ENCODE results near the gene CYB561. TPM values are rescaled to one million over a fixed set of nuclear protein-coding genes. Genes with fewer than 3 reads are reported as not detected.

The CYB561 gene
- total RNA-seq, 1 donor from 2014 or later = 16.0 TPM

GRCh38 chr17:63399316-63399715 lies 46.8 kb downstream of the CYB561 start:
- no peak overlapping the region for H3K4me3 ChIP-seq (ENCODE audit: low read depth, low read length)
- no peak for TF ChIP-seq CTCF (conservative IDR thresholded peaks at IDR 0.05; ENCODE audit: low read depth, low read length)
- no peak for DNase-seq (ENCODE audit: low read depth)

- TF ChIP-seq CTCF (conservative IDR thresholded peaks at IDR 0.05; ENCODE audit: low read depth, low read length) = no peak
Measured at GRCh38 chr17:63398680-63399079, 47.4 kb downstream of the CYB561 start.

GRCh38 chr17:63395075-63395805 lies 50.9 kb downstream of the CYB561 start:
- no peak for DNase-seq (ENCODE audit: low read depth)
- H3K4me3 ChIP-seq (ENCODE audit: low read depth, low read length) = no peak overlapping the region
- no peak for TF ChIP-seq CTCF (conservative IDR thresholded peaks at IDR 0.05; ENCODE audit: low read depth, low read length)

More at GRCh38 chr17:63398680-63399079, 47.4 kb downstream of the CYB561 start:
- DNase-seq (ENCODE audit: low read depth) = no peak
- no peak overlapping the region for H3K4me3 ChIP-seq (ENCODE audit: low read depth, low read length)

GRCh38 chr17:63390090-63390489 lies 56.0 kb downstream of the CYB561 start:
- no peak for TF ChIP-seq CTCF (conservative IDR thresholded peaks at IDR 0.05; ENCODE audit: low read depth, low read length)
- H3K4me3 ChIP-seq (ENCODE audit: low read depth, low read length) = no peak overlapping the region
- no peak for DNase-seq (ENCODE audit: low read depth)

GRCh38 chr17:63387656-63388340 lies 58.3 kb downstream of the CYB561 start:
- H3K4me3 ChIP-seq (ENCODE audit: low read depth, low read length) = no peak overlapping the region
- no peak for DNase-seq (ENCODE audit: low read depth)

GRCh38 chr17:63382826-63383225 lies 63.3 kb downstream of the CYB561 start:
- no peak for DNase-seq (ENCODE audit: low read depth)
- TF ChIP-seq CTCF (conservative IDR thresholded peaks at IDR 0.05; ENCODE audit: low read depth, low read length) = no peak
- H3K4me3 ChIP-seq (ENCODE audit: low read depth, low read length) = no peak overlapping the region

More at GRCh38 chr17:63387656-63388340, 58.3 kb downstream of the CYB561 start:
- TF ChIP-seq CTCF (conservative IDR thresholded peaks at IDR 0.05; ENCODE audit: low read depth, low read length) = no peak

Other genes with a start within 250 kb of the CYB561 start
- 0.07 and 1.3 TPM in 2 replicates for gene ACE, start 30.8 kb upstream of the CYB561 start, total RNA-seq
- gene KCNH6, start 77.1 kb upstream of the CYB561 start, total RNA-seq = not detected in 2 replicates
- 36.1 and 45.8 TPM in 2 replicates for gene DCAF7, start 104.2 kb upstream of the CYB561 start, total RNA-seq
- 22.8 and 32.8 TPM in 2 replicates for gene TACO1, start 154.6 kb upstream of the CYB561 start, total RNA-seq
- gene MAP3K3, start 176.1 kb upstream of the CYB561 start, total RNA-seq = 12.8 and 17.4 TPM in 2 replicates